ENCODE measurements around the gene PITPNC1. TPM values are rescaled to one million over a fixed set of nuclear protein-coding genes. Genes with fewer than 3 reads are reported as not detected.

The PITPNC1 gene
- total RNA-seq, 4 donors from 2014 or later = 4.1 to 45.1 (median 8.7) TPM

GRCh38 chr17:67521775-67522069 is 144.6 kb downstream of the PITPNC1 start:
- no peak overlapping the region for H3K27ac ChIP-seq
- intact Hi-C loops (cut with DNase I; ENCODE audit: low total_unique reads) = no loop called here

GRCh38 chr17:67523101-67523500 is 146.0 kb downstream of the PITPNC1 start:
- Histone ChIP-seq H3K9me3 (no peaks in the 10 kb centered on the region), H3K4me3 (no peak overlapping the region), H3K27ac (no peak overlapping the region), H3K36me3 (no peaks in the 10 kb centered on the region), H3K27me3 (no peaks in the 10 kb centered on the region), H3K4me1 (no peaks in the 10 kb centered on the region)
- TF ChIP-seq CTCF (IDR thresholded peaks at IDR 0.05) = no peak
- TF ChIP-seq POLR2A (IDR thresholded peaks at IDR 0.05) = no peak
- no peak for DNase-seq
- intact Hi-C loops (cut with DNase I; ENCODE audit: low total_unique reads) = no loop called here

More at GRCh38 chr17:67521775-67522069, 144.6 kb downstream of the PITPNC1 start:
- TF ChIP-seq CTCF (IDR thresholded peaks at IDR 0.05) (no peak), POLR2A (IDR thresholded peaks at IDR 0.05) (no peak)
- no peaks in the 10 kb centered on the region for H3K27me3 ChIP-seq
- no peak overlapping the region for H3K4me3 ChIP-seq
- DNase-seq = no peak
- no peaks in the 10 kb centered on the region for H3K36me3 ChIP-seq
- no peaks in the 10 kb centered on the region for H3K9me3 ChIP-seq
- no peaks in the 10 kb centered on the region for H3K4me1 ChIP-seq

- intact Hi-C loops (cut with DNase I; ENCODE audit: low total_unique reads) = no loop called here
- no peak overlapping the region for H3K27ac ChIP-seq
- no peaks in the 10 kb centered on the region for H3K9me3 ChIP-seq
- H3K4me3 ChIP-seq = no peak overlapping the region
- H3K4me1 ChIP-seq = no peaks in the 10 kb centered on the region
- DNase-seq = no peak
- TF ChIP-seq CTCF (IDR thresholded peaks at IDR 0.05) (no peak), POLR2A (IDR thresholded peaks at IDR 0.05) (no peak)
- no peaks in the 10 kb centered on the region for H3K36me3 ChIP-seq
- H3K27me3 ChIP-seq = no peaks in the 10 kb centered on the region
Observed at GRCh38 chr17:67525239-67526135, 148.4 kb downstream of the PITPNC1 start.

- no peak overlapping the region for H3K27ac ChIP-seq
- TF ChIP-seq CTCF (IDR thresholded peaks at IDR 0.05) = no peak
- no peak overlapping the region for H3K4me3 ChIP-seq
- no peak for DNase-seq
- H3K27me3 ChIP-seq = no peaks in the 10 kb centered on the region
- intact Hi-C loops (cut with DNase I; ENCODE audit: low total_unique reads) = no loop called here
- no peaks in the 10 kb centered on the region for H3K4me1 ChIP-seq
- no peaks in the 10 kb centered on the region for H3K9me3 ChIP-seq
- H3K36me3 ChIP-seq = no peaks in the 10 kb centered on the region
Observed at GRCh38 chr17:67526700-67527099, 149.6 kb downstream of the PITPNC1 start.

- Histone ChIP-seq H3K4me1 (no peaks in the 10 kb centered on the region), H3K27me3 (no peaks in the 10 kb centered on the region), H3K9me3 (no peaks in the 10 kb centered on the region), H3K4me3 (peak overlapping the region in 1 of 2 donors; percentile 14), H3K27ac (peak overlapping the region; percentile 54 to 61), H3K36me3 (no peaks in the 10 kb centered on the region)
- DNase-seq = peak; percentile 45 to 56
- TF ChIP-seq POLR2A (IDR thresholded peaks at IDR 0.05) (no peak), CTCF (IDR thresholded peaks at IDR 0.05) (no peak)
- intact Hi-C loops (cut with DNase I; ENCODE audit: low total_unique reads) = no loop called here
Observed at GRCh38 chr17:67528751-67529436, 151.8 kb downstream of the PITPNC1 start.

All from uterus (tissue), 4 donors.